Activated T-cell treated with anti-CD3 and anti-CD28 coated beads, Interleukin-2, amount 50 U/mL, for 72 hours (primary cell): ENCODE measurements around the gene RIN3. TPM values are rescaled to one million over a fixed set of nuclear protein-coding genes. Genes with fewer than 3 reads are reported as not detected.
A peak's percentile ranks its signal among the peaks of the same experiment; 100 is the strongest.

Experiments used
- ATAC-seq, 2 donors: fragments of 150-1000 bp; cut with Tn5 transposase; replicated peaks in 1 of 2; 2 replicates each; pipeline ENCODE4 v1.10.0; 2021; ENCODE audit warnings: moderate library complexity in 2 of 2, mild to moderate bottlenecking in 1 of 2
- DNase-seq, 2 donors: peaks; one replicate each; pipeline ENCODE4 v3.0.0; 2021 to 2022; ENCODE audit warnings: mixed read lengths in 1 of 2
- H3K27ac Mint-ChIP-seq: one replicate; pipeline ENCODE4 v1.8.0; 2022; ENCODE audit warnings: mild to moderate bottlenecking, moderate library complexity, mixed read lengths
- H3K27me3 Mint-ChIP-seq: one replicate; pipeline ENCODE4 v1.8.0; 2022; ENCODE audit warnings: low read depth, mixed read lengths
- H3K36me3 Mint-ChIP-seq, 2 donors: one replicate each; pipeline ENCODE4 v1.8.0; 2022; ENCODE audit warnings: mixed read lengths in 2 of 2, mild to moderate bottlenecking in 1 of 2; ENCODE audit not compliant: insufficient read depth in 2 of 2
- H3K4me1 Mint-ChIP-seq: one replicate; pipeline ENCODE4 v1.8.0; 2022; ENCODE audit warnings: low read depth, mixed read lengths
- H3K4me3 Mint-ChIP-seq, 2 donors: one replicate each; pipeline ENCODE4 v1.8.0; 2022; ENCODE audit warnings: mild to moderate bottlenecking in 2 of 2, mixed read lengths in 2 of 2, moderate library complexity in 2 of 2
- H3K9me3 Mint-ChIP-seq, 2 donors: one replicate each; pipeline ENCODE4 v1.8.0; 2022; ENCODE audit warnings: mixed read lengths in 2 of 2
- total RNA-seq, 2 donors: library from RNA; stranded (reverse); gene quantifications; one replicate each; pipeline ENCODE4 v1.2.3, GENCODE V29; 2022

The RIN3 gene
- total RNA-seq, 2 donors from 2014 or later, result 33.6 to 36.3 TPM

DNA sequence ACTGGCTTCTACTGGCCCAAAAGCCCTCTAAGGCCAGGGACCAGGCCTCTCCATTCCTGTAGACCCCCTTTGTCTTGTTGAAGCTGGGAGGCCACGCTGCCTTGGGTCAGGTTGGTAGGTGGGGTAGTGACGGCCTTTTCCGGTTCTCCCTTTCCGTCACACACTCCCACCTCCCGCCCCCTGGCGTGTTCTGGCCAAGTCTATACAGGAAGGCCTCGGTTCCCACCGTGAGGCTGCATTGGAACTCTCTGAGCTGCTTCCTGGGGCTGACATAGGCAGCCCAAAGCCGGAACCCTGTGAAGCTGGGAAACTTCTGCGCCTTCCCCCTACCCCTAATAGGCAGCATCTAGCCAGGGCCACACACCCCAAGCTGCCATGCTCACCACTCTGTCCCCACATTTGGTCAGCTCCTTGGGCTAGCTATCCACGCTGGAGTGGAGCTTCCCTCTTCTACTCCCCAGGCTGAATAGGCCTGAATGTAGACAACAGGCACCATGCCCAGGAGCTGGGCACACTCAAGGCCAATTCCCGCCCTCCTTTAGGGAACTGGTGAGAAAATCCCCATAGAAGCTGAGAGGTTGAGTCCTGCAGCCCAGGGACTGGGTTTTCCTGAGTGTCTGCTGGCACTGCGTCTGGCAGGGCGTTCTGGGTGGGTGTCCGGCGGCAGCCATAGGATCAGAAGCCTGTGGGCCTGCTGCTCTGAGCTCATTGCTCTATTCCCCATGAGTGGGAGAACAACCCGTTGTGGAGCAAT is 35.7 kb downstream of the RIN3 start:
- ATAC-seq (no peak), DNase-seq (no peak)
- H3K27me3 Mint-ChIP-seq, result no peaks in the 10 kb centered on the region
- H3K9me3 Mint-ChIP-seq, result no peaks in the 10 kb centered on the region
- no peak overlapping the region for H3K4me3 Mint-ChIP-seq
- no peaks in the 10 kb centered on the region for H3K36me3 Mint-ChIP-seq
- no peak overlapping the region for H3K27ac Mint-ChIP-seq
- peaks cover 29% of the 10 kb centered on the region for H3K4me1 Mint-ChIP-seq

DNA sequence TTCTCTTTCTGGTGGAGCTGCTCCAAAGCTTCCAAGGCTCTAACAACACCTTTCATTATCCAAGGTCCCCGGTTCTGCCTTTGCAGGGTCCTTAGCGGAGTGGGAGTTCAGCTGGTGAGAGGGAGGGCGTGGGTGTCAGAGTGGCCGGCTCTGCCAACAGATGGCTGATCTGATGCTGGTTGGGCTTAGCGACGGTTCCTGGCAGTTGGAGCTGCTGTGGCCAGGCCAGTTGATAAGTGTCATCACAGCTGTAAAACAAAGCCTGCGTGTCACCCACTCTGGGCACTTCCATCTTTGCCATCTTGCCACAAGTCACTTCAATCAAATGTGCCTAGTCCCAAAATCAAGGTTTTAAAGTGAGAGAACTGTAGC is 36.3 kb downstream of the RIN3 start:
- no peak overlapping the region for H3K27ac Mint-ChIP-seq
- no peaks in the 10 kb centered on the region for H3K9me3 Mint-ChIP-seq
- no peaks in the 10 kb centered on the region for H3K27me3 Mint-ChIP-seq
- no peaks in the 10 kb centered on the region for H3K36me3 Mint-ChIP-seq
- ATAC-seq (no peak), DNase-seq (no peak)
- peaks cover 29% of the 10 kb centered on the region for H3K4me1 Mint-ChIP-seq
- H3K4me3 Mint-ChIP-seq, result no peak overlapping the region

DNA sequence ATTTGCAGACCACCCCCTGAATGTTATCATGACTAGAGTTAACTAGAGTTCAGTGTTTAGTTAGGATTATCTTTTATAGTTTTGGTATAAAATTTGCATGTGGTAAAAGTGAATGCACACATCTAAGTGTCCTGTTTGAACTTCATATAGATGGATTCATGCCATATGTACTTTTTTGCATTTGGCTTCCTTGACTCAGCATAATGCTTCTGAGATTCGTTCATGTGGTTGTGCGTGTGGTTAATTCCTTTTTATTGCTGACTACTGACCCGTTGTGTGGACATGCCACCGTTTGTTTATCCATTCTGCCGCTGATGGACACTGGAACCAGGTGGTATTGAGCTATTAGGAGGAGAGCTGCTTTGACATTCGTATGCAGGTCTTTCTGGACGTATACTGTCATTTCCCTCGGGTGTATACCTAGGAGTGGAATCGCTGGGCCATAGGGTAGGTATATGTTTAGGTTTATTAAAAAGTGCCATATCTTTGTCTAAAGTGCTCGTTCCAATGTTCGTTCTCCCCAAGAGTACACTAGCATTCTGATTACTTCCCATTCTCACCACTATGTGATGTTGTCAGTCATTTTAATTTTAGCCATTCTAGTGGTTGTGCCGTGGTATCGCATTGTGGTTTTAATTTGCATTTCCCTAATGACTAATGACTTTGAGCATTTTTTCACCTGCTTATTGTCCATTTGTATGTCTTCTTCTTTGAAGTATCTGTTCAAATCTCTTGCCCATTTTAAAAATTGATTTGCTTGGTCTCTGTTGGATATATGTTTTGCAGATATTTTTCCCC is 37.7 kb downstream of the RIN3 start:
- Mint-ChIP-seq H3K27me3 (peaks cover 6% of the 10 kb centered on the region), H3K36me3 (no peaks in the 10 kb centered on the region), H3K9me3 (no peaks in the 10 kb centered on the region), H3K4me1 (peaks cover 41% of the 10 kb centered on the region), H3K27ac (peak overlapping the region; percentile 58), H3K4me3 (peak overlapping the region in 1 of 2 donors; percentile 45)
- ATAC-seq (no peak), DNase-seq (no peak)

DNA sequence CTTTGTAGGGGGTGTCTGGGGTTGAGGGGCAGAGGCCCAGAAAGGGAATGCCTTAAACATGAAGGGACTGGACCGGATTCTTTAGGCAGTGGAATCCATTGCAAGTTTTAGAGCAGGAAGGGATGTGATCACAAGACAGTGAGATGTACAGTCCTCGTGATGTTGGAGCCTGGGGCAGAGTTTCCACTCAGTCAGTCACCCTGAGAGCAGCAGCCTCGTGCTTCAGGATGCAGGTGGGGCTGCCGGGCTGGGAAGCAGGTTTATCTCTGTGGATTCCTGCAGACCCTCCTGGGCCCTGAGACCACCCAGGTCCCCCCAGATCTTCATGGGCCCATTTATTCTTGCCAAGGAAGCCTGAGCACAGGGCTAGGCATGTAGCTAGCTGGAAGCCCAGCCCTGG is 38.5 kb downstream of the RIN3 start:
- peaks cover 50% of the 10 kb centered on the region for H3K4me1 Mint-ChIP-seq
- no peak overlapping the region for H3K27ac Mint-ChIP-seq
- H3K27me3 Mint-ChIP-seq, result peaks cover 6% of the 10 kb centered on the region
- H3K36me3 Mint-ChIP-seq, result peaks cover 0 to 2% of the 10 kb centered on the region in 2 donors
- no peak overlapping the region for H3K4me3 Mint-ChIP-seq
- no peak for ATAC-seq
- H3K9me3 Mint-ChIP-seq, result no peaks in the 10 kb centered on the region
- DNase-seq, result no peak

DNA sequence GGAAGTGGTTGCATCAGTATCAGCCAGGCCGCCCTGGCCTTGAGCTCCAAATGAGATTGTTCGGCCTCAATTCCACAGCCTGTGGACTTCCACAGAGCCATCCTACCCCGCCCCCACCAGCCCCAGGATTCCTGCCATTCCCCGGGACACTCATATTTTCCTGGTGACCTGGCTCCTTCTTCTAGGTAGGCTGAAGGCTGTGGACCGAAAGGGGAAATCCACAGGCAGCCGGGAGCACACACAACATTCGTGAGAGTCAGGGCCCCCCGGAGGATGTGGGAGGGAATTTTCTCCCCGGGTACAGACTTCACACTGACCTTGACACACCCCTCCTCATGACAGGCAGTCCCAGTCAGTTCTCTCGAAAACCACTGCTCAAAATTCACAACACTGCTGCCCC is 39.9 kb downstream of the RIN3 start:
- Mint-ChIP-seq H3K9me3 (no peaks in the 10 kb centered on the region), H3K27me3 (peaks cover 6% of the 10 kb centered on the region), H3K27ac (no peak overlapping the region), H3K4me3 (no peak overlapping the region), H3K4me1 (peaks cover 63% of the 10 kb centered on the region), H3K36me3 (peaks cover 2 to 4% of the 10 kb centered on the region in 2 donors)
- DNase-seq (no peak), ATAC-seq (no peak)

DNA sequence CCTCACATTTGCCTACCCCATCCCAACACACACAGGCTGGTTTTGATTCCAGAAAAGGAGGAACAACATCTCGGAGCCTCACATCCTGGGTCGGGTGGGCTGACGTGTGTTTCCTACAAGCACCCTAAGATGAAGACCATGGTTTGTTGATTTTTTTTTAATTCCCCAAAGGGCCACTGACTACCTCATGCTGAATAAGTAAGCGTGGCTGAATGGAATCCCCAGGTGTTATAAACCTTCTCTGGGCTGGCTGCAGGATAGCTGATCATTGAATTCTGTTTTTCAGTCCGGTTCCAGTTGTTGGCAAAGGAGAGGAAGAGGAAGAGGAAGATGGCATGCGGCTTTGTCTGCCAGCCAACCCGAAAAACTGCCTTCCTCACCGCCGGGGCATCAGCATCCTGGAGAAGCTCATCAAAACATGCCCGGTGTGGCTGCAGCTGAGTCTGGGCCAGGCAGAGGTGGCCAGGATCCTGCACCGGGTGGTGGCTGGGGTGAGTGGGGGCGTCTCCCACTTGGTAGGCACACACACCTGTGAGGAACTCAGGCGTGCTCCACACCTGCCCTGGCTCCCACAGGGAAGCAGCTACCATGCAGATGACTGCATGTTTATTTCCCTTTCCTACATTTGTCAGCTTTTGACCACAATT is 42.0 kb downstream of the RIN3 start:
- Mint-ChIP-seq H3K27ac (no peak overlapping the region), H3K4me3 (peak overlapping the region; percentile 30 to 72)
- no peak for ATAC-seq

DNA sequence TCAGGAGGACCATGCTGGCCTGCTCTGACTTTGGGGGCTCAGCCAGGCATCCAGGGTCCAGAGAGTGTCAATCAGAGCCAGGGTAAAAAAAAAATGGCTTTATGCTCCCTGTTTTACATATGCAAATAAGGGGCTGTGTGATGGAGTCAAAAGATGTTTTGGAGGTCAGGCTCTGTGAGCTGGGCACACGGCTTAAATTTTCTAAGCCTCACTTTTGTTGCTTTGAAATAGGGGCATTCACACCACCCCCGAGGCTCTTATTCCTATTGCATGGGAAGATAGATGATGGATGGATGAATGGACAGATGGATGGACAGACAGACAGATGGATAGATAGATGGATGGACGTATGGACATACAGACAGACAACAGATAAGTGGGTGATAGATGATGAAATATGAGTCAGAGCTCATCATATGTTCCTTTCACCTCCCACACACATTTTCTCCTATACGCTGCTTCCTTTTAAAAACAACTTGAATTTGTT is 42.7 kb downstream of the RIN3 start:
- Mint-ChIP-seq H3K9me3 (no peaks in the 10 kb centered on the region), H3K27ac (peak overlapping the region; percentile 6), H3K36me3 (peaks cover 4 to 5% of the 10 kb centered on the region in 2 donors), H3K4me3 (peak overlapping the region; percentile 17 to 72), H3K4me1 (peaks cover 80% of the 10 kb centered on the region), H3K27me3 (peaks cover 6% of the 10 kb centered on the region)
- peak; percentile 60 to 71 for ATAC-seq
- no peak for DNase-seq

More for the DNA sequence above, 42.0 kb downstream of the RIN3 start:
- peaks cover 4 to 5% of the 10 kb centered on the region in 2 donors for H3K36me3 Mint-ChIP-seq
- peaks cover 6% of the 10 kb centered on the region for H3K27me3 Mint-ChIP-seq
- DNase-seq, result no peak
- H3K4me1 Mint-ChIP-seq, result peaks cover 79% of the 10 kb centered on the region
- H3K9me3 Mint-ChIP-seq, result no peaks in the 10 kb centered on the region

DNA sequence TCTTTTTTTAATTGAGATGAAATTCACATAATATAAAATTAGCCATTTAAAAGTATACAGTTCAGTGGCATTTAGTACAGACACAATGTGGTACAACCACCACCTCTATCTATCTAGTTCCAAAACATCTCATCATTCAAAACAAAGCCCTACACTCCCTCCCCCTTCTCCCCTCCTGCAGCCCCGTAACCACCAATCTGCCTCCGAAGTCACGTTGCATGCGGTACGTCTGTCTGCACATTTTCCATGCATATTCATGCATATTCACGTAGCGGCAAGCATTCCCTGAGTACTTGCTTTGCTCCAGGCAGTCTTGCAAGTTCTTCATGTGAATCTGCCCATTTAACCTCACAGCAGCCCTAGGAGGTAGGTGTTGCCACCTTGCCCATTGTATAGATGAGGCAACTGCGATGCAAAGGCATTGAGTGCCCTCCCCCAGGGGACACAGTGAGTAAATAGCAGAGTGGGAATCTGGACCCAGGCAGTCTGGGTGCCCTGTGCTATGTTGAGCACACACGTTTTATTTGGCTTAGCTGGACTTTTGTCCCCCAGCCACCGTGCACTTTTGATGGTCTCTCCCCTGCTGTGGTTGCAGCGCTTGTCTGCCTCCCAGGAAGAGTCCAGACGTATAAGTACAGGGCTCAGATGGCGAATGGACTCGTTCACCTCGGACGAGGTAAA is 43.4 kb downstream of the RIN3 start:
- no peaks in the 10 kb centered on the region for H3K9me3 Mint-ChIP-seq
- no peak overlapping the region for H3K27ac Mint-ChIP-seq
- peaks cover 6% of the 10 kb centered on the region for H3K27me3 Mint-ChIP-seq
- H3K36me3 Mint-ChIP-seq, result peaks cover 4 to 5% of the 10 kb centered on the region in 2 donors
- peaks cover 80% of the 10 kb centered on the region for H3K4me1 Mint-ChIP-seq
- DNase-seq (peak in 1 of 2 donors; percentile 32), ATAC-seq (peak; percentile 39 to 66)
- peak overlapping the region; percentile 17 to 72 for H3K4me3 Mint-ChIP-seq

DNA sequence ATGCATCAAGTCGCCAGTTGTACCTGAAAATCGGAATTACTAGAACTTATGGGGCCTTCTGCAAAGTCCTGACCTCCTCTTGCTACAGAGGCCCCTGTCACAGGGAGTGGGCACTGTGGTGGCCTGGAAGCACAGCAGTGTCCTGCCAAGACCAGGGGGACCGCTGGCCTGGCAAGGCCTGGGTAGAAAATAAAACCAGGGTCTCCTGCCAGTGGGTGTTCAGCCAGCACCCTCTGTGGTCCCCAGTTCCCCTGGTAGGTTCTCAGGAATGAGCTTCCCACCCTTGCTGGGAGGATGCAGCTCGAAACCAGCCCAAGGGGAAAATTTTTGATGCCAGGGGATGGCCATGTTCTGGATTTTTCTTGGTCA is 43.9 kb downstream of the RIN3 start:
- Mint-ChIP-seq H3K36me3 (peaks cover 4 to 5% of the 10 kb centered on the region in 2 donors), H3K4me3 (peak overlapping the region in 1 of 2 donors; percentile 20), H3K9me3 (no peaks in the 10 kb centered on the region), H3K27me3 (peaks cover 6% of the 10 kb centered on the region), H3K27ac (no peak overlapping the region), H3K4me1 (peaks cover 80% of the 10 kb centered on the region)
- ATAC-seq, result no peak
- no peak for DNase-seq

DNA sequence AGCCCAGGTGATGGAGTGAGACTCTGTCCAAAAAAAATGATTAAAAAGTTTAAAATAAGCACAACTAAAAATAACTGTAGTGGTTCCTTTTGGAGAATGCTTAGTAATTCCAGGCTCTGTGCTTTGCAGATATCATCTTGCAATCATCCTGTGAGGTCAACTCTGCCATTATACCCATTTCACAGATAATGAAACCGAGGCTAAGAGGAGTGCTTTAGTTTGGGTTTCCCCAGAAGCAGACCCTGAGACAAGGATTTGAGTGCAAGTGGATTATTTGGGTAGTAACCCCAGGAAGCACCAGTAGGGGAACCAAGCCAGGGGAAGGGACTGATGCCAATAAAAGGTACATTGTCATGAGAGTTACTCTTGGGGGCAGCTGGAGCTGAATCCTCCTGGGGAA is 44.7 kb downstream of the RIN3 start:
- H3K27ac Mint-ChIP-seq, result no peak overlapping the region
- ATAC-seq, result no peak
- no peaks in the 10 kb centered on the region for H3K9me3 Mint-ChIP-seq
- DNase-seq, result no peak
- peaks cover 81% of the 10 kb centered on the region for H3K4me1 Mint-ChIP-seq
- peaks cover 4 to 5% of the 10 kb centered on the region in 2 donors for H3K36me3 Mint-ChIP-seq
- no peak overlapping the region for H3K4me3 Mint-ChIP-seq
- peaks cover 6% of the 10 kb centered on the region for H3K27me3 Mint-ChIP-seq

DNA sequence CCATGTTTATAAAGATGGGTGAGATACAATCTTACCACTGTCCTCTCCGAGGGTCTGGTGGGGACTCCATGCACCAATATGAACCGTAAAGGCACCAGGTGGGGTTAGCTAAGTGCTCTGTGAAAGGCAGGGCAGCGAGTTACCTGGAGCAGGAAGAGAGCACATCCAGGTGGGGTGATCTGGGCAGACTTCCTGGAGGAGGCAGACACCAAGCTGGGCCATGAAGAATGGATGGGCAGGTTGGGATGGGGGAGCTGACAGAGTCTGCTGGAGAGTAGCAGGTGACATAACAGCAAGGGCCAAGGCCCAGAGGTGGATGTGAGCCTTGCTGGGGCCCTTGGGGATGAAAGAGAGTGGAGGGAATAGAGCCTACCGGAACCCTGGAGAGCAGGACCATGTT is 45.9 kb downstream of the RIN3 start:
- Mint-ChIP-seq H3K4me3 (no peak overlapping the region), H3K9me3 (no peaks in the 10 kb centered on the region), H3K36me3 (peaks cover 4 to 5% of the 10 kb centered on the region in 2 donors), H3K27ac (no peak overlapping the region), H3K27me3 (peaks cover 6% of the 10 kb centered on the region), H3K4me1 (peaks cover 93% of the 10 kb centered on the region)
- ATAC-seq (no peak), DNase-seq (no peak)

DNA sequence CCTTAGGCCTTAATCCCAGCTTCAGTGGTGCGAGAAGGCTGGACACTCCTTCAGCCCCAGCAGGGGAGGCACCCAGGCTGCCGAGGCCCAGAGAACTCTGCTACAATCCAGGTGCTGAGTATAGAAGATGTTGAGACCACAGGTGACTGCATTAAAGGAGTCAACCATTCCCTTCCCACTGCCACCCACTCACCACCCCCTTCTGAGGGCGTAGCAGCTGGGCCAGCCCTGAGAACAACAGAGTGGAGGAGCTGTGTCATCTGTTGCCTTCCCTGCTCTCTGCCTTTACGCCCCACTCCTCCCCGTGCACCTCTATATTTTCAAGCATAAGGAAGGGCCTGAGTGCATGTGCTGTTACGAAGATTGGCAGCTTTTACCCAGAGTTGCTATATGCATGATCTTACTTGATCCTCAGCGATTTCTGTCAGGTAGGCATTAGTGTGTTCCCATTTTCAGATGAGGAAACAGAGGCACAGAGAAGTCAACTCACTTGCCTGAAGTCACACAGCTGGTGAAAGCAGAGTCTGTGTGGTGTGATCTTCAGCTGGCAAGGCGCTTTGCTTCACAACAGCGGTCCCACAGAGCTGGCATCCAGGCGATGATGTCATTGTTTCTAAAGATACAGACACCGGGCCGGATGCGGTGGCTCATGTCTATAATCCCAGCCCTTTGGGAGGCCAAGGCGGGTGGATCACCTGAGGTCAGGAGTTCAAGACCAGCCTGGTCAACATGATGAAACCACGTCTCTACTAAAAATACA is 46.7 kb downstream of the RIN3 start:
- H3K27ac Mint-ChIP-seq, result no peak overlapping the region
- H3K36me3 Mint-ChIP-seq, result peaks cover 5% of the 10 kb centered on the region in 2 donors
- peaks cover 92% of the 10 kb centered on the region for H3K4me1 Mint-ChIP-seq
- H3K9me3 Mint-ChIP-seq, result no peaks in the 10 kb centered on the region
- ATAC-seq, result no peak
- H3K27me3 Mint-ChIP-seq, result peaks cover 4% of the 10 kb centered on the region
- DNase-seq, result peak in 1 of 2 donors; percentile 54
- H3K4me3 Mint-ChIP-seq, result no peak overlapping the region
